Amniotic epithelial cell (primary cell): ENCODE measurements around the gene KCNK10.

Source experiments
- DNase-seq: peaks from one replicate; pipeline ENCODE4 v3.0.0-alpha.2; 2010; ENCODE audit warnings: low read depth

KCNK10 gene

GRCh38 chr14:88323086-88323522 is at the start of gene KCNK10:
TSS of gene KCNK10 (minus strand) at chr14:88323269. CDS start at chr14:88322798, 471 bp downstream.
- no peak for DNase-seq

GRCh38 chr14:88369496-88369895 is 46.4 kb upstream of the KCNK10 start:
- DNase-seq, result no peak

GRCh38 chr14:88364710-88365413 is 41.8 kb upstream of the KCNK10 start:
- DNase-seq, result no peak

- DNase-seq, result no peak
Measured at GRCh38 chr14:88363644-88364043, 40.6 kb upstream of the KCNK10 start.

- no peak for DNase-seq
Measured at GRCh38 chr14:88359500-88359899, 36.4 kb upstream of the KCNK10 start.

GRCh38 chr14:88354358-88354757 is 31.3 kb upstream of the KCNK10 start:
- DNase-seq, result no peak

- DNase-seq, result no peak
Measured at GRCh38 chr14:88352698-88353097, 29.6 kb upstream of the KCNK10 start.

- DNase-seq, result no peak
Measured at GRCh38 chr14:88351966-88352691, 29.1 kb upstream of the KCNK10 start.

GRCh38 chr14:88348546-88348945 is 25.5 kb upstream of the KCNK10 start:
- DNase-seq, result no peak

GRCh38 chr14:88346048-88346639 is 23.1 kb upstream of the KCNK10 start:
- DNase-seq, result no peak

- no peak for DNase-seq
Measured at GRCh38 chr14:88342980-88343379, 19.9 kb upstream of the KCNK10 start.

GRCh38 chr14:88340357-88340756 is 17.3 kb upstream of the KCNK10 start:
- no peak for DNase-seq

GRCh38 chr14:88333036-88333435 is 10.0 kb upstream of the KCNK10 start:
- DNase-seq, result no peak

- no peak for DNase-seq
Measured at GRCh38 chr14:88327497-88327896, 4.4 kb upstream of the KCNK10 start.

- no peak for DNase-seq
Measured at GRCh38 chr14:88326352-88327103, 3.5 kb upstream of the KCNK10 start.

GRCh38 chr14:88325883-88326282 is 2.8 kb upstream of the KCNK10 start:
- DNase-seq, result no peak

GRCh38 chr14:88324930-88325329 is 1.9 kb upstream of the KCNK10 start:
- DNase-seq, result no peak

GRCh38 chr14:88324491-88324890 is 1.4 kb upstream of the KCNK10 start:
- no peak for DNase-seq

- peak; percentile 3 for DNase-seq
Measured at GRCh38 chr14:88323523-88324199, 592 bp upstream of the KCNK10 start.

GRCh38 chr14:88322504-88323085 is 474 bp downstream of the KCNK10 start:
- no peak for DNase-seq

- no peak for DNase-seq
Measured at GRCh38 chr14:88321692-88322503, 1.2 kb downstream of the KCNK10 start.
